HK-2 (cell line): ENCODE results near the gene ENTHD1.

Experiments used
- DNase-seq: peaks from one replicate; pipeline ENCODE4 v3.0.0-alpha.2; 2018; ENCODE audit not compliant: unreplicated experiment

Gene ENTHD1

GRCh38 chr22:39731481-39731880 lies 162.1 kb downstream of the ENTHD1 start:
- no peak for DNase-seq

- no peak for DNase-seq
These were observed 164.2 kb downstream of the ENTHD1 start for GRCh38 chr22:39729141-39729934.

- no peak for DNase-seq
These were observed 165.2 kb downstream of the ENTHD1 start for GRCh38 chr22:39728236-39728860.

GRCh38 chr22:39727541-39727940 lies 166.0 kb downstream of the ENTHD1 start:
- no peak for DNase-seq

GRCh38 chr22:39725351-39726035 lies 168.1 kb downstream of the ENTHD1 start:
- DNase-seq = no peak

- no peak for DNase-seq
These were observed 168.7 kb downstream of the ENTHD1 start for GRCh38 chr22:39724857-39725256.

- DNase-seq = no peak
These were observed 169.2 kb downstream of the ENTHD1 start for GRCh38 chr22:39724390-39724789.

- no peak for DNase-seq
These were observed 169.6 kb downstream of the ENTHD1 start for GRCh38 chr22:39723899-39724351.

- no peak for DNase-seq
These were observed 170.1 kb downstream of the ENTHD1 start for GRCh38 chr22:39723463-39723862.

- DNase-seq = no peak
These were observed 171.1 kb downstream of the ENTHD1 start for GRCh38 chr22:39722501-39722900.

- no peak for DNase-seq
These were observed 171.6 kb downstream of the ENTHD1 start for GRCh38 chr22:39722032-39722325.

GRCh38 chr22:39721206-39722031 lies 172.1 kb downstream of the ENTHD1 start:
- DNase-seq = no peak

GRCh38 chr22:39719559-39720450 lies 173.8 kb downstream of the ENTHD1 start:
- no peak for DNase-seq

GRCh38 chr22:39718921-39719475 lies 174.6 kb downstream of the ENTHD1 start:
- no peak for DNase-seq

GRCh38 chr22:39718206-39718605 lies 175.4 kb downstream of the ENTHD1 start:
- no peak for DNase-seq

GRCh38 chr22:39717099-39717498 lies 176.5 kb downstream of the ENTHD1 start:
- DNase-seq = no peak

- no peak for DNase-seq
These were observed 177.0 kb downstream of the ENTHD1 start for GRCh38 chr22:39716534-39716933.

GRCh38 chr22:39715778-39716495 lies 177.6 kb downstream of the ENTHD1 start:
- DNase-seq = no peak

- no peak for DNase-seq
These were observed 179.2 kb downstream of the ENTHD1 start for GRCh38 chr22:39714321-39714720.

GRCh38 chr22:39713799-39714290 lies 179.7 kb downstream of the ENTHD1 start:
- DNase-seq = no peak
